GM23248 (cell line): ENCODE data around the gene GPC4.

Source experiments
- EZH2 ChIP-seq: fragments of 200-600 bp; sonication (generic); IDR thresholded peaks from 2 replicates; pipeline ENCODE4 v1.6.1; 2018; ENCODE audit warnings: antibody characterized with exemption, mild to moderate bottlenecking; ENCODE audit not compliant: insufficient read depth, poor library complexity, severe bottlenecking
- EZH2phosphoT487 ChIP-seq: fragments of 200-600 bp; sonication (generic); IDR thresholded peaks from 2 replicates; pipeline ENCODE4 v1.6.1; 2018; ENCODE audit warnings: antibody characterized with exemption, moderate library complexity, mild to moderate bottlenecking, low read depth; ENCODE audit not compliant: insufficient read depth

DNA sequence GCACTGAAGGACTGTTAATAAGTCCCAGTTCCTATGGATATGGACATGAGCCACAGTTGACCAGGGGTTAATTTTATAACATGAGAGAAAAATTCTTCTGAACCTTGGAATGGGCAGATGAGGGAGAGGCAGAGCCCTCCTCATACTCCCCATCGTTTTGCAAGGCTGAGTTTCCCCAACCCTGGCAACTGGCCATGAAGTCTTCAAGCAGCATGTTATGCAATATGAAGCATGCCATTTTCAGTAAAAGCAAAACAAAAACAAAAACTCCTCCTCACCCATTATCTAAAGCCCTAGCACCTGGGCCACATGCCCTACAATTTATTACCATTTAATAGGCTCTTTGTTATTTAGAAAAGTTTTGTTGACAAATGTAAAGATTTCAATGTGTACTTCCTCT, 64.5 kb downstream of the GPC4 start:
- no peak for TF ChIP-seq EZH2phosphoT487
- TF ChIP-seq EZH2 = no peak
